HS-27A (cell line): ENCODE results near the gene LUC7L3.
"Not testable (repeated sequence)": the region's sequence is repeated elsewhere in the genome, so short reads cannot be mapped to it uniquely, and the experiment has no call there.

Experiments
- DNase-seq: peaks from one replicate; pipeline ENCODE4 v3.0.0-alpha.2; 2012; ENCODE audit warnings: low read depth, missing footprints

Gene LUC7L3

GRCh38 chr17:50686494-50687199 is 32.8 kb upstream of the LUC7L3 start:
- DNase-seq: peak; percentile 69

- no peak for DNase-seq
These were observed 32.0 kb upstream of the LUC7L3 start for GRCh38 chr17:50687200-50688066.

- DNase-seq: no peak
These were observed 31.2 kb upstream of the LUC7L3 start for GRCh38 chr17:50688245-50688644.

GRCh38 chr17:50689251-50689650 is 30.2 kb upstream of the LUC7L3 start:
- no peak for DNase-seq

GRCh38 chr17:50689956-50690886 is 29.2 kb upstream of the LUC7L3 start:
- no peak for DNase-seq

- DNase-seq: no peak
These were observed 28.4 kb upstream of the LUC7L3 start for GRCh38 chr17:50690887-50691549.

GRCh38 chr17:50691550-50692447 is 27.6 kb upstream of the LUC7L3 start:
- DNase-seq: no peak

- no peak for DNase-seq
These were observed 26.9 kb upstream of the LUC7L3 start for GRCh38 chr17:50692448-50693035.

- no peak for DNase-seq
These were observed 26.2 kb upstream of the LUC7L3 start for GRCh38 chr17:50693036-50693682.

GRCh38 chr17:50696365-50696879 is 23.0 kb upstream of the LUC7L3 start:
- DNase-seq: no peak

GRCh38 chr17:50697062-50697461 is 22.3 kb upstream of the LUC7L3 start:
- no peak for DNase-seq

- DNase-seq: no peak
These were observed 21.6 kb upstream of the LUC7L3 start for GRCh38 chr17:50697663-50698272.

GRCh38 chr17:50699410-50699809 is 20.0 kb upstream of the LUC7L3 start:
- DNase-seq: no peak

GRCh38 chr17:50703162-50703561 is 16.2 kb upstream of the LUC7L3 start:
- no peak for DNase-seq

- DNase-seq: peak; percentile 85
These were observed 11.9 kb upstream of the LUC7L3 start, which contains the start of gene ANKRD40 for GRCh38 chr17:50707289-50708049. TSS of gene ANKRD40 (minus strand) at chr17:50707914. CDS start at chr17:50707654, 260 bp downstream.

- no peak for DNase-seq
These were observed 11.1 kb upstream of the LUC7L3 start for GRCh38 chr17:50708050-50709000.

- DNase-seq: not testable (repeated sequence)
These were observed 10.3 kb upstream of the LUC7L3 start for GRCh38 chr17:50709053-50709452.
